ENCODE data around the gene P2RX3.

DNA sequence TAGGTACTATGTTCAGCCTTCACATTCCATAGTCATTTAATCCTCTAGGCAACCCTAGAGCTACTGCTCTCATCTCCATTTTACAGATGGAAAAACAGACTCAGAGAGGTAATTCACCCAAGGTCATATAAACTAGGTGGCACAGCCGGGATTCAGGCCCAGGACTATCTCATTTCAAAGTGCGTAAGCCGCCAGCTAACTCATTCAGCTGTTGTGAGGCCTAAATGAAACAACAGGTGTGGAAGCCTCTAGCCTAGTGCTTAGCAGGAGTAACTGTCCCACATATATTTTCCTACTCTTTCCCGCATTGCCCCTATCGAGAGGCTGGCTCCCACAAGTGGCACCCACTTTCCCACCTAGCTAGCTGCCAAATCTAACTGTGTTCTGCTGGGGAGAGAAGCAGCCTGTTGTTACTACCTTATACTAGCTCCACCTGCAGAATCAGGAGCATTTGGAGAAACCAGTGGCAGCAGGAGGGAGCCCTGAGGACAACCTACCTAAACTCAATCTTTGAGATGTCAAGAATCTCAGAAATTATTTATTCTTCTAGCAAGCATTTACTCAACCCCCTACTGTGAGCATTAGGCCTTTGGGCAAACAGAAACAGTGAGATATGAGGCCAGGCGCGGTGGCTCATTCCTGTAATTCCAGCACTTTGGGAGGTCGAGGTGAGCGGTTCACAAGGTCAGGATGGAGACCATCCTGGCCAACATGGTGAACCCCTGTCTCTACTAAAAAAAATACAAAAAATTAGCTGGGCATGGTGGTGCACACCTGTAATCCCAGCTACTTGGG lies 21.9 kb downstream of the P2RX3 start:
- TF ChIP-seq, protein P1, sequence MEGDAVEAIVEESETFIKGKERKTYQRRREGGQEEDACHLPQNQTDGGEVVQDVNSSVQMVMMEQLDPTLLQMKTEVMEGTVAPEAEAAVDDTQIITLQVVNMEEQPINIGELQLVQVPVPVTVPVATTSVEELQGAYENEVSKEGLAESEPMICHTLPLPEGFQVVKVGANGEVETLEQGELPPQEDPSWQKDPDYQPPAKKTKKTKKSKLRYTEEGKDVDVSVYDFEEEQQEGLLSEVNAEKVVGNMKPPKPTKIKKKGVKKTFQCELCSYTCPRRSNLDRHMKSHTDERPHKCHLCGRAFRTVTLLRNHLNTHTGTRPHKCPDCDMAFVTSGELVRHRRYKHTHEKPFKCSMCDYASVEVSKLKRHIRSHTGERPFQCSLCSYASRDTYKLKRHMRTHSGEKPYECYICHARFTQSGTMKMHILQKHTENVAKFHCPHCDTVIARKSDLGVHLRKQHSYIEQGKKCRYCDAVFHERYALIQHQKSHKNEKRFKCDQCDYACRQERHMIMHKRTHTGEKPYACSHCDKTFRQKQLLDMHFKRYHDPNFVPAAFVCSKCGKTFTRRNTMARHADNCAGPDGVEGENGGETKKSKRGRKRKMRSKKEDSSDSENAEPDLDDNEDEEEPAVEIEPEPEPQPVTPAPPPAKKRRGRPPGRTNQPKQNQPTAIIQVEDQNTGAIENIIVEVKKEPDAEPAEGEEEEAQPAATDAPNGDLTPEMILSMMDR (IDR thresholded peaks at IDR 0.05): no peak
- no peak for TF ChIP-seq POLR2A (IDR thresholded peaks at IDR 0.05)

Measured in ovary (tissue), 3 donors.